ENCODE results near the gene DESI1. TPM values are rescaled to one million over a fixed set of nuclear protein-coding genes. Genes with fewer than 3 reads are reported as not detected.

DESI1 gene
- polyA plus RNA-seq, 2 of the 4 experiments (the other 2 are of a cell fraction) = 13.9 to 19.4 TPM

DNA sequence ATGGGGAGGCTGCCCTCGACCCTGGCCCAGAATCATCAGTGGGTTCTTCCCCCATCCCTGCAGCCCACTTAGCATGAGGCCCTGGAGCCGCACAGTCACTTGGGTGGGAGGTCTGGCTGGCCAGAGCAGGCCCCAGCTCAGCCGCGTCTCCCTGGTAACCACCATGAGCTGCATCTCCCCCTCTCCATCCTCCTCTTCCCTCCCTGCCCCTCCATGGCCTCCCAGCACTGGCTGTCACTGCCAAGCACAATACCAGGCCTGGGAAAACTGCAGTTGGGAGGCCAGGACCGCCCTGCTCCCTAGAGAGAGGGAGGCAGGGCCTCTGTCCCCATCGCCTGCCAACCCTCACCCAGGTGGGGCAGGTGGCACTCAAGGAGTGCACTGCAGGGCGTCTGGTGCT, 52.0 kb downstream of the DESI1 start:
- H3K27ac ChIP-seq = no peak overlapping the region
- no peaks in the 10 kb centered on the region for H3K9me3 ChIP-seq
- peaks cover 22% of the 10 kb centered on the region for H3K4me1 ChIP-seq
- DNase-seq (ENCODE audit: low read depth in 1 of 2, low spot score in 1 of 2) (no peak), FAIRE-seq (no peak), ATAC-seq (no peak)
- H3K4me2 ChIP-seq = no peak overlapping the region
- ChIA-PET CTCF (interaction anchor here (1.1 to 2.3 kb wide), 4 partner anchors 8 to 28 kb away, joined by 3 to 7 read pairs (median 4); partner anchors contain the start of gene POLR3H), POLR2A (interaction anchor here (0.8 kb wide), 1 partner anchor 21 kb away, joined by 3 read pairs; the partner anchor contains the start of gene PMM1)
- TF ChIP-seq CHD2 (IDR thresholded peaks at IDR 0.05; ENCODE audit: low read length, partially characterized antibody) (no peak), JUNB (IDR thresholded peaks at IDR 0.05) (no peak), HOXA7 (CRISPR knock-in tag; IDR thresholded peaks at IDR 0.05) (no peak), CBX2 (IDR thresholded peaks at IDR 0.05; ENCODE audit: borderline replicate concordance, low read depth) (no peak), PHF8 (IDR thresholded peaks at IDR 0.05; ENCODE audit: borderline replicate concordance, low read depth) (no peak), TFCP2L1 (CRISPR knock-in tag; IDR thresholded peaks at IDR 0.05) (no peak), NFE2L2 (conservative IDR thresholded peaks at IDR 0.05; ENCODE audit: low read length) (no peak), CHD4 (IDR thresholded peaks at IDR 0.05; ENCODE audit: borderline replicate concordance) (no peak), HOXB5 (CRISPR knock-in tag; IDR thresholded peaks at IDR 0.05) (no peak), MAFK (IDR thresholded peaks at IDR 0.05; ENCODE audit: partially characterized antibody) (no peak), HDAC2 (IDR thresholded peaks at IDR 0.05) (no peak)
- TF ChIP-seq, protein P1, sequence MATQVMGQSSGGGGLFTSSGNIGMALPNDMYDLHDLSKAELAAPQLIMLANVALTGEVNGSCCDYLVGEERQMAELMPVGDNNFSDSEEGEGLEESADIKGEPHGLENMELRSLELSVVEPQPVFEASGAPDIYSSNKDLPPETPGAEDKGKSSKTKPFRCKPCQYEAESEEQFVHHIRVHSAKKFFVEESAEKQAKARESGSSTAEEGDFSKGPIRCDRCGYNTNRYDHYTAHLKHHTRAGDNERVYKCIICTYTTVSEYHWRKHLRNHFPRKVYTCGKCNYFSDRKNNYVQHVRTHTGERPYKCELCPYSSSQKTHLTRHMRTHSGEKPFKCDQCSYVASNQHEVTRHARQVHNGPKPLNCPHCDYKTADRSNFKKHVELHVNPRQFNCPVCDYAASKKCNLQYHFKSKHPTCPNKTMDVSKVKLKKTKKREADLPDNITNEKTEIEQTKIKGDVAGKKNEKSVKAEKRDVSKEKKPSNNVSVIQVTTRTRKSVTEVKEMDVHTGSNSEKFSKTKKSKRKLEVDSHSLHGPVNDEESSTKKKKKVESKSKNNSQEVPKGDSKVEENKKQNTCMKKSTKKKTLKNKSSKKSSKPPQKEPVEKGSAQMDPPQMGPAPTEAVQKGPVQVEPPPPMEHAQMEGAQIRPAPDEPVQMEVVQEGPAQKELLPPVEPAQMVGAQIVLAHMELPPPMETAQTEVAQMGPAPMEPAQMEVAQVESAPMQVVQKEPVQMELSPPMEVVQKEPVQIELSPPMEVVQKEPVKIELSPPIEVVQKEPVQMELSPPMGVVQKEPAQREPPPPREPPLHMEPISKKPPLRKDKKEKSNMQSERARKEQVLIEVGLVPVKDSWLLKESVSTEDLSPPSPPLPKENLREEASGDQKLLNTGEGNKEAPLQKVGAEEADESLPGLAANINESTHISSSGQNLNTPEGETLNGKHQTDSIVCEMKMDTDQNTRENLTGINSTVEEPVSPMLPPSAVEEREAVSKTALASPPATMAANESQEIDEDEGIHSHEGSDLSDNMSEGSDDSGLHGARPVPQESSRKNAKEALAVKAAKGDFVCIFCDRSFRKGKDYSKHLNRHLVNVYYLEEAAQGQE (IDR thresholded peaks at IDR 0.05) = no peak
- 71% methylated on average over 7 of the region's 7 CpGs for WGBS (ENCODE audit: missing lambda C conversion rate)
- H3K4me3 ChIP-seq = no peak overlapping the region

DNA sequence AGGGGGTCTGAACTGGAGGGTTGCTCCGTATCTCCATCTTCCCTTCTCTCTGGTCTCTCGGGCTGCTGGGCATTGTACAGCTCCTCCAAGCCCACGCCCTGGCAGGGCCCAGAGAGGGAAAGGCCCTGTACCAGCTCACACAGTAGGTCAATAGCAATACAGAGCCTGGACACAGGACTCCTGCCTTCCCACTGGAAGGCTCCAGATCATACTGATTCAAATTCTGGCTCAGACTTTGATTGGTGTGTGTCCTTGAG, 53.4 kb downstream of the DESI1 start:
- ChIA-PET POLR2A (no interaction called here), CTCF (interaction anchor here (0.7 to 2.3 kb wide), 3 partner anchors 10 to 41 kb away, joined by 3 to 7 read pairs (median 3); no protein-coding TSS in a partner anchor)
- Histone ChIP-seq H3K4me1 (peaks cover 36% of the 10 kb centered on the region), H3K4me3 (no peak overlapping the region), H3K27ac (peak overlapping the region in 1 of 2 experiments; percentile 30; a peak in 1 of 6 replicates), H3K4me2 (no peak overlapping the region), H3K9me3 (no peaks in the 10 kb centered on the region)
- DNase-seq (ENCODE audit: low read depth in 1 of 2, low spot score in 1 of 2) (no peak), FAIRE-seq (no peak), ATAC-seq (no peak)
- TF ChIP-seq POLR2AphosphoS2 (conservative IDR thresholded peaks at IDR 0.05; ENCODE audit: low read length) (no peak), ZC3H11A (IDR thresholded peaks at IDR 0.05) (no peak), MYC (IDR thresholded peaks at IDR 0.05; ENCODE audit: borderline replicate concordance, low read length) (no peak)
- WGBS (ENCODE audit: missing lambda C conversion rate) = 90% methylated on average over 3 of the region's 3 CpGs

DNA sequence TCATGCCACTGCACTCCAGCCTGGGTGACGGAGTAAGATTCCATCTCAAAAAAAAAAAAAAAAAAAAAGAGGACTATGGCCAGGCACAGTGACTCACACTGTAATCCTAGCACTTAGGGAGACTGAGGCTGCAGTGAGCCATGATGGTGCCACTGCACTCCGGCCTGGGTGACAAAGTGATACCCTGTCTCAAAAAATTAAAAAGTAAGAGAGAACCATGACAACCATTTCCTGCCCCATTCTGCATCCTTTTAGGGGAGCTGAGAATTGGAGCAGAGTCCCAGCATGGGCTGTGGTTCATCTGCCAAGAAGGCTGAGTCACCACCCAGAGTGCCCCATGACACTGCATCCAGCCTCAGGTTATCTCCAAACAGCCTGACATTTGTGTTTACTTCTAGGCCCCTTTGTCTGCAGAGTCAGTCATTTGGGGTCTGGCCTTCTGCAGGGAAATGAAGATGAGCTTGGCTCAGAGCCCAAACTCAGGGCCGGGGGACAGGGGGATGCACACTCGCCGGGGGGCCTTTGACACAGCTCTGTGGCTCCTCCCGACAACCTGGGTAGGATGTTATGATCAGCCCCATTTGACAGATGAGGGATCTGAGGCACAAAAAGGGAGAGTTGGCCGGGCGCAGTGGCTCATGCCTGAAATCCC, 55.3 kb downstream of the DESI1 start:
- TF ChIP-seq SREBF2 (IDR thresholded peaks at IDR 0.05) (no peak), MAFK (IDR thresholded peaks at IDR 0.05; ENCODE audit: partially characterized antibody) (peak; percentile 71), FOSL2 (IDR thresholded peaks at IDR 0.05) (0 out of 2 replicates have a peak, but pooled peaks have one; percentile 26), FOSL2 (CRISPR knock-in tag; IDR thresholded peaks at IDR 0.05) (peak; percentile 80), JUNB (IDR thresholded peaks at IDR 0.05) (peak; percentile 41; the same call in 1 of the 2 replicates), ESRRA (IDR thresholded peaks at IDR 0.05; ENCODE audit: borderline replicate concordance, low read length) (no peak), EHF (CRISPR knock-in tag; IDR thresholded peaks at IDR 0.05) (no peak), NFE2L2 (conservative IDR thresholded peaks at IDR 0.05; ENCODE audit: low read length) (0 out of 2 replicates have a peak, but pooled peaks have one; percentile 12)
- TF ChIP-seq, protein P2, sequence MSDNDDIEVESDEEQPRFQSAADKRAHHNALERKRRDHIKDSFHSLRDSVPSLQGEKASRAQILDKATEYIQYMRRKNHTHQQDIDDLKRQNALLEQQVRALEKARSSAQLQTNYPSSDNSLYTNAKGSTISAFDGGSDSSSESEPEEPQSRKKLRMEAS (IDR thresholded peaks at IDR 0.05) = peak; percentile 67; the same call in 1 of the 2 replicates
- Histone ChIP-seq H3K9me3 (no peaks in the 10 kb centered on the region), H3K27ac (peak overlapping the region; percentile 65 to 82), H3K4me2 (peak overlapping the region; percentile 57), H3K4me3 (no peak overlapping the region), H3K4me1 (peaks cover 54% of the 10 kb centered on the region)
- CTCF ChIA-PET = interaction anchor here (0.7 to 1.7 kb wide), 10 partner anchors 11 to 88 kb away, joined by 3 to 9 read pairs (median 4); partner anchors contain the start of gene POLR3H
- WGBS (ENCODE audit: missing lambda C conversion rate) = 19% methylated on average over 3 of the region's 8 CpGs
- POLR2A ChIA-PET = interaction anchor here (1.2 kb wide), 1 partner anchor 24 kb away, joined by 4 read pairs; the partner anchor contains the start of gene PMM1
- FAIRE-seq (peak; percentile 39), ATAC-seq (peak; percentile 76 to 84), DNase-seq (ENCODE audit: low read depth in 1 of 2, low spot score in 1 of 2) (peak; percentile 71 to 73)

Data from A549 (cell line).